ENCODE measurements around the gene PAOX.
"Not testable (repeated sequence)": the region's sequence is repeated elsewhere in the genome, so short reads cannot be mapped to it uniquely, and the experiment has no call there.

The PAOX gene

GRCh38 chr10:133405272-133405671 lies 26.2 kb downstream of the PAOX start:
- peaks cover 76% of the 10 kb centered on the region for H3K36me3 ChIP-seq (replicated peaks)
- H3K4me3 ChIP-seq, result no peak overlapping the region
- in situ Hi-C loops (cut with MboI; ENCODE audit: low sequenced_read_pairs), result no loop called here

GRCh38 chr10:133405844-133406527 lies 26.9 kb downstream of the PAOX start:
- Histone ChIP-seq H3K27me3 (ENCODE audit: low read depth) (no peaks in the 10 kb centered on the region), H3K4me1 (no peaks in the 10 kb centered on the region), H3K36me3 (replicated peaks) (peaks cover 76% of the 10 kb centered on the region), H3K9me3 (0 out of 2 replicates have a peak, but pooled peaks cover 2% of the 10 kb centered on the region), H3K4me3 (no peak overlapping the region)
- in situ Hi-C loops (cut with MboI; ENCODE audit: low sequenced_read_pairs), result no loop called here
- no peak for DNase-seq (ENCODE audit: low spot score in 2 of 2)

More at GRCh38 chr10:133405272-133405671, 26.2 kb downstream of the PAOX start:
- H3K27me3 ChIP-seq (ENCODE audit: low read depth), result no peaks in the 10 kb centered on the region
- no peaks in the 10 kb centered on the region for H3K9me3 ChIP-seq
- no peaks in the 10 kb centered on the region for H3K4me1 ChIP-seq
- no peak for DNase-seq (ENCODE audit: low spot score in 2 of 2)

DNA sequence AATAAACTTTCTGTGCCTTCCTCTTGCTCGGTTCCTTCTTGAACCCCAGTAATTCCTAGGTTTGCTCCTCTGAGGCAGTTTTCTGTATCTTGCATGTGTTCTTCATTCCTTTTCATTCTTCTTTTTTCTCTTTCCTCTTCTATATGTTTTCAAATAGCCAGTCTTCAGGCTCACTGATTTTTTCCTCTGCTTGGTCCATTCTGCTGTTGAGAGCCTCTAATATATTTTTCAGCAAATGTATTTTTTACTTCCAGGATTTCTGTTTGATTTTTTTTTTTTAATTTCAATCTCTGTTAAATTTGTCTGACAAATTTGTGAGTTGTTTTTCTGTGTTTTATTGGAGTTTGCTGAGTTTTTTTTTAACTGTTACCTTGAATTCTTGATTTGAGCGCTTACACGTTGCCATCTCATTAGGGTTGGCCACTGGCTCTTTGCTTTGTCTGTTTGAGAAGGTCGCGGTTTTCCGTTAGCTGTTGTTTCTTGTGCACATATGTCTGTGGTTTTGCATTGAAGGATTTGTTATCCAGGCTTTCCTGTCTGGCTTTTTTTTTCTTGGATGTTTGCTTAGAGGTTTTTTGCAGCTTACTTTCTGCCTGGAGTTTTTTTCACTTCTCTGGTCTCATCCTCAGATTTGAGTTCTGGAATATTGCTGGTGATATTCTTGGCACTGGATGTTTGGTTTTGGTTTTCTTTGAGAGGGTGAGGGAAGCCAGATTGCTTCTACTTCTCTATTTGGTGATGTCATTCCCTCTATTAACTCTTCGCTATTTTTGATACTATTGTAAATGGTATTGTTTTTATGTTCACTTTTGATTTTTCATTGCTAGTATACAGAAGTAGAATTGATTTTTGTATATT lies 32.7 kb downstream of the PAOX start:
- no peaks in the 10 kb centered on the region for H3K27me3 ChIP-seq (ENCODE audit: low read depth)
- H3K9me3 ChIP-seq, result peaks cover 13% of the 10 kb centered on the region; the same call in 1 of the 2 replicates
- no peaks in the 10 kb centered on the region for H3K4me1 ChIP-seq
- H3K4me3 ChIP-seq, result no peak overlapping the region
- DNase-seq (ENCODE audit: low spot score in 2 of 2), result no peak
- in situ Hi-C loops (cut with MboI; ENCODE audit: low sequenced_read_pairs), result no loop called here
- peaks cover 76% of the 10 kb centered on the region for H3K36me3 ChIP-seq (replicated peaks)

- in situ Hi-C loops (cut with MboI; ENCODE audit: low sequenced_read_pairs), result no loop called here
- H3K4me1 ChIP-seq, result no peaks in the 10 kb centered on the region
- no peak for DNase-seq (ENCODE audit: low spot score in 2 of 2)
- no peak overlapping the region for H3K4me3 ChIP-seq
- no peaks in the 10 kb centered on the region for H3K27me3 ChIP-seq (ENCODE audit: low read depth)
- peaks cover 70% of the 10 kb centered on the region for H3K36me3 ChIP-seq (replicated peaks)
- H3K9me3 ChIP-seq, result peaks cover 13% of the 10 kb centered on the region; the same call in 1 of the 2 replicates
Observed at GRCh38 chr10:133412381-133412711, 33.3 kb downstream of the PAOX start.

- H3K27me3 ChIP-seq (ENCODE audit: low read depth); H3K4me3 ChIP-seq; in situ Hi-C loops (cut with MboI; ENCODE audit: low sequenced_read_pairs); H3K4me1 ChIP-seq; DNase-seq (ENCODE audit: low spot score in 2 of 2): not testable (repeated sequence)
- peaks cover 13% of the 10 kb centered on the region; the same call in 1 of the 2 replicates for H3K9me3 ChIP-seq
- peaks cover 65% of the 10 kb centered on the region for H3K36me3 ChIP-seq (replicated peaks)
Observed at GRCh38 chr10:133414401-133414800, 35.3 kb downstream of the PAOX start.

GRCh38 chr10:133415752-133416151 lies 36.7 kb downstream of the PAOX start:
- no peaks in the 10 kb centered on the region for H3K27me3 ChIP-seq (ENCODE audit: low read depth)
- no peaks in the 10 kb centered on the region for H3K4me1 ChIP-seq
- in situ Hi-C loops (cut with MboI; ENCODE audit: low sequenced_read_pairs), result no loop called here
- H3K9me3 ChIP-seq, result peaks cover 13% of the 10 kb centered on the region; the same call in 1 of the 2 replicates
- no peak overlapping the region for H3K4me3 ChIP-seq
- peaks cover 59% of the 10 kb centered on the region for H3K36me3 ChIP-seq (replicated peaks)
- no peak for DNase-seq (ENCODE audit: low spot score in 2 of 2)

GRCh38 chr10:133418289-133418993 lies 39.4 kb downstream of the PAOX start:
- Histone ChIP-seq H3K27me3 (ENCODE audit: low read depth) (no peaks in the 10 kb centered on the region), H3K9me3 (no peaks in the 10 kb centered on the region), H3K36me3 (replicated peaks) (peaks cover 35% of the 10 kb centered on the region), H3K4me1 (no peaks in the 10 kb centered on the region), H3K4me3 (no peak overlapping the region)
- no peak for DNase-seq (ENCODE audit: low spot score in 2 of 2)
- in situ Hi-C loops (cut with MboI; ENCODE audit: low sequenced_read_pairs), result no loop called here

DNA sequence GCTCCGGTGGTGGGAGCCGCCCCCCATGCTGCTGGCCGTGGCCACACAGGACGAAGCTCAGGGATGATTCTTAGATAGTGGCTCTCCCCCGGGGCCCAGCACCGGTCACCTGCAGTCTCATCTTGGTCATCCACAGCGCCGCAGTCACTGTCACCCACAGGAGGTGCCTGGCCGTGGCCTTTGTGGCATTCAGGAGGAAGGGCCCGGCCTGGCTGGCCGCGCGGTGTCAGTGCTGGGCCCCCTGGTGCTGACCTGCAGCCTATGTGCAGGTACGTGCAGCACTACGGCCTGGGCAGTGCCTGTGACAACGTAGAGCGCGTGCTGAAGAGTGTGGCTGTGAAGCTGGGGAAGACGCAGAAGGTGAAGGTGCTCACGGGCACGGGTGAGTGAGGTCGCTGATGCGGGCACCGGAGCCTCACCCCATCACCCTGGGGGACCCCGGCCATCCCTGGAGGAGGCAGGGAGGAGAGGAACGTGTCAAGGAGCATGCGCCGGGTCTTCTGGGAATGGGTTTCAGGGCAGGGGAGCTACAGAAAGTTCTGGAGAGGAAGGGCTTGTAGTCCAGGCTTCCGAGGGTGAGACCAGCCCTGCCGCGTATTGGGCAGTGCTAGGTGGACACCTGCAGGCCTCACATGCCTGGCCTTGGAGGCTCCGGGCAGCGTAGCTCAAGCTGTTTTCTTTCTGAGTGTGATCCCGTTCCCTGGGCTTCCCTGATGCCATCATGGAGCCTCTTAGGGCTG lies 40.3 kb downstream of the PAOX start:
- Histone ChIP-seq H3K27me3 (ENCODE audit: low read depth) (no peaks in the 10 kb centered on the region), H3K4me3 (no peak overlapping the region), H3K36me3 (replicated peaks) (peaks cover 33% of the 10 kb centered on the region), H3K9me3 (no peaks in the 10 kb centered on the region), H3K4me1 (no peaks in the 10 kb centered on the region)
- in situ Hi-C loops (cut with MboI; ENCODE audit: low sequenced_read_pairs), result no loop called here
- no peak for DNase-seq (ENCODE audit: low spot score in 2 of 2)

DNA sequence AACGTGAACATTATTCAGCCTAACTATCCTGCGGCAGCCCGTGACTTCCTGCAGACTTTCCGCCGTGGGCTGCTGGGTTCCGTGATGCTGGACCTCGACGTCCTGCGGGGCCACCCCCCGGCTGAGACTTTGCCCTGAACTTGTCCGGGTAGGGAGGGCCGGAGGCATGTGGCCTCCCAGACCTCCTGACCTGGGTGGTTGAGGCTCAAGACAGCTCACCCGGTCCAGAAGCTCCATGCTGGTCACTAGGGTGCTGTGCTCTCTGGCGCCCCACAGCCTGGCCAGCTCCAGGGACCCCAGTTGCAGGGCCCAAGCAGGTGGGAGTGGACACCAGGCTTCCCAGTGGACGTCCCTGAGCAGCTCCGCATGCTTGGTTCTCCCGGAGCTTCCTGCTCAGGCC lies 41.0 kb downstream of the PAOX start:
- Histone ChIP-seq H3K36me3 (replicated peaks) (peaks cover 29% of the 10 kb centered on the region), H3K4me3 (no peak overlapping the region), H3K27me3 (ENCODE audit: low read depth) (no peaks in the 10 kb centered on the region), H3K9me3 (no peaks in the 10 kb centered on the region), H3K4me1 (no peaks in the 10 kb centered on the region)
- no peak for DNase-seq (ENCODE audit: low spot score in 2 of 2)
- in situ Hi-C loops (cut with MboI; ENCODE audit: low sequenced_read_pairs), result no loop called here

GRCh38 chr10:133420579-133420978 lies 41.5 kb downstream of the PAOX start:
- in situ Hi-C loops (cut with MboI; ENCODE audit: low sequenced_read_pairs), result no loop called here
- Histone ChIP-seq H3K4me3 (no peak overlapping the region), H3K4me1 (no peaks in the 10 kb centered on the region), H3K36me3 (replicated peaks) (peaks cover 24% of the 10 kb centered on the region), H3K27me3 (ENCODE audit: low read depth) (no peaks in the 10 kb centered on the region), H3K9me3 (no peaks in the 10 kb centered on the region)
- DNase-seq (ENCODE audit: low spot score in 2 of 2), result no peak

DNA sequence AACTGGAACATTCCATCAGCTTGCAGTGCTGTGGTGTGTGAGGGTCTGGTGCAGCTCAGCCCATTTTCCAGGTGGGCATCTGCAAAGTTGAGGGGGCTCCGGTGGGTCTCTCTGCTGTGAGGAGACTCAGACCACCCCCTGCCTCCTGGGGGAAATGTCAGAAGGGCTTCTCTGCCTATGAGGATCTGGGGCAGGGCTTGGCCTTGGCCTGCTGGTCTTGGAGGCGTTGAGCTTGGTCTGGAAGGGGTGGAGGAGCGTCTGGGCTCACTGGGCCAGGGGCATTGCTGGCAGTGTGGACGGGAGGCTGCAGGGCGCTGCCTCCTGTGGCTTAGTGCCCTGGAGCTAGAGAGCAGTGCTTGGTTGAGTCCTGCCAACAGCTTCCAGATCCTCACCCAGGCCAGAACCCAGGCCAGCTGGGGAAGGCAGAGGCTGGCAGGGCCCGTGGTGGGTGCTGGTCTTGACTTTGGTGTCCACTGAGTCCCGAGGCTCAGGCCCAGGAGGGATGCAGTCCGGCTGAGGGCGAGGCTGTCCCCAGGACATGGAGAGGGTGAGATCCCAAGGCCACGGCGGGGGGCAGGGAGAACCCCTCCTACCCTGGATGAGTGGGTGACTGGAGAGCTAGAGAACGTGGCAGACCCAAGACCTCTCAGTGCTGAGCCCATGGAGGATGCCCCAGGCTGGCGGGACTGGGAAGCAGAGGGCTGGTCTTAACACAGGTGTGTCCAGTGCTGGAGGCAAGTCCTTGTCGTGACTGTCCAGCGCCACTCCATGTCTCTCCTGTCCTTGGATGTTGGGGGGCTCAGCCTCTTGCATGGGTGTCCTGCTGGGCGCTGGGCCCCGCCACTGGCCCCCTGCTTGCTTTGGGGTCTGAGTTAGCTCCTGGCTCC lies 42.5 kb downstream of the PAOX start:
- no peaks in the 10 kb centered on the region for H3K9me3 ChIP-seq
- H3K27me3 ChIP-seq (ENCODE audit: low read depth), result no peaks in the 10 kb centered on the region
- peaks cover 18% of the 10 kb centered on the region for H3K36me3 ChIP-seq (replicated peaks)
- H3K4me1 ChIP-seq, result no peaks in the 10 kb centered on the region
- DNase-seq (ENCODE audit: low spot score in 2 of 2), result no peak
- H3K4me3 ChIP-seq, result no peak overlapping the region
- in situ Hi-C loops (cut with MboI; ENCODE audit: low sequenced_read_pairs), result no loop called here

DNA sequence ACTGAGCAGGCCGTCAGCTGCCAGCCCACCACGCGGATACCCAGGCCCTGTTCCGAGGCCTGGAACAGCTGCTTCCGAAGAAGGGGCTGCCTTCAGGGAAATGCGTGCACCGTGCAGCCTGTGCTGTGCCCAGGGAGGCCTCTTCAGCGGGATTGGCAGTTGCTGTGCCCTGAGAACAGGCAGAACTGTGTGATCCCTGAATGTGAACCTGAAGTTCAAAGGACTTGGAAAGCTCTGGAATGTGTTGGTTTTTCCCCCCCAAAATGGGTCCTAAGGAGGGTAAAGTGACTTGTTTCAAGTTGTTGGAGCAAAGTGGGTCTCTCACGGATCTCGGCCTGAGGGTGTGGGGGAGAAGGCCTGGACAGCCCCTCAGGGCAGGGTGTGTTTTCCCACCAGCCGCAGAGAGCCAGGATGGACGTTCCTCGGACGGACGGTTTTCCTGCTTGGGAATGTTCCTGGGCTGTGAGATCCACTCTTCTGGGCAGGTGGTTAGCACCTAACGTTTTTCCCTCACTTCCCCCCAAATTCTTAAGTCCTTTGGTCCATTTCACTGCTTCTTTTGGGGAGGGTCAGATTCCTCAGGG lies 43.3 kb downstream of the PAOX start:
- in situ Hi-C loops (cut with MboI; ENCODE audit: low sequenced_read_pairs), result no loop called here
- DNase-seq (ENCODE audit: low spot score in 2 of 2), result no peak
- peaks cover 18% of the 10 kb centered on the region for H3K36me3 ChIP-seq (replicated peaks)
- no peaks in the 10 kb centered on the region for H3K9me3 ChIP-seq
- no peaks in the 10 kb centered on the region for H3K27me3 ChIP-seq (ENCODE audit: low read depth)
- H3K4me1 ChIP-seq, result no peaks in the 10 kb centered on the region
- H3K4me3 ChIP-seq, result no peak overlapping the region
